K562 (cell line): ENCODE results near the gene PRDM10. TPM values are rescaled to one million over a fixed set of nuclear protein-coding genes. Genes with fewer than 3 reads are reported as not detected.

ENCODE experiments used
- ASH1L ChIP-seq: fragments of 450-650 bp; IDR thresholded peaks from 2 replicates; pipeline ENCODE4 v1.6.1; 2018; ENCODE audit warnings: borderline replicate concordance, mild to moderate bottlenecking, low read depth; ENCODE audit not compliant: partially characterized antibody
- BRD4 ChIP-seq: fragments of 200-600 bp; sonication (generic); IDR thresholded peaks from 2 replicates; pipeline ENCODE4 v1.6.1; 2017; ENCODE audit warnings: inconsistent platforms
- E2F8 ChIP-seq: fragments of 450-650 bp; IDR thresholded peaks from 2 replicates; pipeline ENCODE4 v1.7.1; 2018; ENCODE audit warnings: mild to moderate bottlenecking, low read depth; ENCODE audit not compliant: partially characterized antibody
- ELF4 ChIP-seq: fragments of 450-650 bp; formaldehyde crosslinking; IDR thresholded peaks from 2 replicates; pipeline ENCODE4 v1.4.0; 2022; ENCODE audit warnings: missing genetic modification characterization
- HIVEP1 ChIP-seq: fragments of 250-450 bp; sonication (Bioruptor Pico); IDR thresholded peaks from 2 replicates; pipeline ENCODE4 v1.4.0; 2020; ENCODE audit warnings: mild to moderate bottlenecking
- HMGN3 ChIP-seq: IDR thresholded peaks from 2 replicates; pipeline ENCODE4 v1.6.1; 2011; ENCODE audit warnings: borderline replicate concordance, low read depth, mild to moderate bottlenecking, mixed read lengths, low read length; ENCODE audit not compliant: insufficient read length; ENCODE audit errors: extremely low read depth
- HNRNPL ChIP-seq: fragments of 200-400 bp; formaldehyde crosslinking; IDR thresholded peaks from 2 replicates; pipeline ENCODE4 v1.6.1; 2017; ENCODE audit warnings: low read depth, mild to moderate bottlenecking, low read length
- HNRNPLL ChIP-seq: fragments of 200-400 bp; formaldehyde crosslinking; IDR thresholded peaks from 2 replicates; pipeline ENCODE4 v1.6.1; 2017; ENCODE audit warnings: low read length, low read depth, mild to moderate bottlenecking; ENCODE audit not compliant: poor library complexity, severe bottlenecking
- KLF6 ChIP-seq: fragments of 250-450 bp; sonication (Bioruptor Pico); IDR thresholded peaks from 2 replicates; pipeline ENCODE4 v1.4.0; 2020; ENCODE audit warnings: mild to moderate bottlenecking, moderate library complexity, borderline replicate concordance
- LARP7 ChIP-seq: fragments of 450-650 bp; IDR thresholded peaks from 2 replicates; pipeline ENCODE4 v1.6.1; 2016
- NCOR1 ChIP-seq: fragments of 450-650 bp; IDR thresholded peaks from 2 replicates; pipeline ENCODE4 v1.6.1; 2016; ENCODE audit warnings: mild to moderate bottlenecking, moderate library complexity
- POLR2AphosphoS2 ChIP-seq: IDR thresholded peaks from 2 replicates; pipeline ENCODE4 v1.6.1; 2012; ENCODE audit warnings: low read length, improper control_type of control experiment
- SAFB ChIP-seq: fragments of 200-400 bp; formaldehyde crosslinking; IDR thresholded peaks from 2 replicates; pipeline ENCODE4 v1.6.1; 2017; ENCODE audit warnings: low read depth, low read length, borderline replicate concordance
- ZMIZ1 ChIP-seq, 2 experiments: fragments of 150-350 bp in 1 of 2; IDR thresholded peaks; 2 replicates each; pipeline ENCODE4 v1.6.1; 2012 to 2016; ENCODE audit warnings: low read depth in 2 of 2, low read length in 2 of 2, mild to moderate bottlenecking in 1 of 2, moderate library complexity in 1 of 2
- ZNF444 ChIP-seq: fragments of 250-450 bp; sonication (Bioruptor Pico); IDR thresholded peaks from 2 replicates; pipeline ENCODE4 v1.4.0; 2020; ENCODE audit warnings: mild to moderate bottlenecking, moderate library complexity
- ZNF449 ChIP-seq: fragments of 250-450 bp; sonication (Bioruptor Pico); IDR thresholded peaks from 2 replicates; pipeline ENCODE4 v1.8.0; 2022; ENCODE audit warnings: moderate library complexity, mild to moderate bottlenecking, inconsistent platforms
- ZNF512 ChIP-seq: IDR thresholded peaks from 2 replicates; pipeline ENCODE4 v1.6.1; 2016; ENCODE audit warnings: missing genetic modification characterization, missing compliant biosample characterization
- ZNF740 ChIP-seq, 3 experiments: fragments of 200-800 bp in 1 of 3; sonication (Bioruptor generic) in 1 of 3; sonication (generic) in 1 of 3; formaldehyde crosslinking in 1 of 3; IDR thresholded peaks; 2 replicates each; pipeline versions ENCODE4 v1.6.1 to v1.8.0; 2016 to 2022; ENCODE audit warnings: mild to moderate bottlenecking in 2 of 3, missing compliant biosample characterization in 2 of 3, missing genetic modification characterization in 2 of 3, missing genetic modification reagents in 1 of 3
- polyA plus RNA-seq, 8 experiments: library from polyadenylated mRNA; depleted of rRNA in 4 of 8; stranded (reverse) in 5 of 8; unstranded in 3 of 8; fragments of >200 nt; fragmentation: Nextera tagmentation in 2 of 8; fragmentation: Illumina TruSeq in 1 of 8; extraction: Ambion mirVana in 2 of 8; extraction: Trizol in 1 of 8; gene quantifications; 2 replicates each; pipeline versions ENCODE4 v1.2.1 to v1.2.3, GENCODE V29; 2011 to 2014; ENCODE audit warnings: inconsistent platforms in 1 of 8, missing spikeins in 1 of 8
- total RNA-seq, 7 experiments: library from RNA; depleted of rRNA in 6 of 7; stranded (reverse); fragments of >200 nt in 6 of 7; fragmentation: Illumina TruSeq in 2 of 7; extraction: Trizol in 2 of 7; gene quantifications; 2 replicates each; pipeline versions ENCODE4 v1.2.1 to v1.2.3, GENCODE V29; 2011 to 2021; ENCODE audit warnings: low replicate concordance in 1 of 7

The PRDM10 gene
- total and polyA plus RNA-seq, 9 of the 15 experiments (the other 6 are each of a cell fraction or from before 2014, with no cell fraction given), result 0.89 to 9.3 (median 4.5) TPM

- TF ChIP-seq ZNF449 (no peak), SAFB (no peak), ZMIZ1 (IDR thresholded peaks at IDR 0.05; ENCODE audit: low read depth in 2 of 2, low read length in 2 of 2) (no peak), ELF4 (CRISPR knock-in tag) (no peak), HIVEP1 (CRISPR knock-in tag) (no peak), E2F8 (no peak), NCOR1 (0 out of 2 replicates have a peak, but pooled peaks have one; percentile 8), LARP7 (0 out of 2 replicates have a peak, but pooled peaks have one; percentile 8), HNRNPL (no peak), BRD4 (no peak), ZNF512 (tag) (peak; percentile 94), ZNF740 (CRISPR knock-in tag; IDR thresholded peaks at IDR 0.05) (no peak), ZNF740 (tag; IDR thresholded peaks at IDR 0.05) (no peak), HNRNPLL (no peak), HMGN3 (no peak), POLR2AphosphoS2 (no peak), KLF6 (CRISPR knock-in tag) (no peak), ASH1L (peak; percentile 49), ZNF444 (CRISPR knock-in tag) (no peak)
These were observed 5.7 kb upstream of the PRDM10 start (continued) for GRCh38 chr11:130008326-130008725.
